ENCODE data around the gene HNRNPR. TPM values are rescaled to one million over a fixed set of nuclear protein-coding genes. Genes with fewer than 3 reads are reported as not detected.

Gene HNRNPR
- total and polyA plus RNA-seq, 9 of the 15 experiments (the other 6 are each of a cell fraction or from before 2014, with no cell fraction given), result 80.9 to 372 (median 301) TPM

GRCh38 chr1:23283667-23284602 is 60.1 kb downstream of the HNRNPR start:
- no peaks in the 10 kb centered on the region for H3K27me3 ChIP-seq (ENCODE audit: control insufficient read depth in 2 of 2, insufficient read depth in 2 of 2, low read length in 2 of 2)
- H3K4me3 ChIP-seq, result no peak overlapping the region
- POLR2A ChIA-PET, result interaction anchor here (0.6 to 0.9 kb wide), 2 partner anchors 9 to 204 kb away, joined by 3 to 4 read pairs; no protein-coding TSS in a partner anchor
- H3K4me2 ChIP-seq (ENCODE audit: insufficient read depth, low read length), result no peak overlapping the region
- H3K79me2 ChIP-seq (ENCODE audit: control insufficient read depth, insufficient read depth, low read length), result no peaks in the 10 kb centered on the region
- no peaks in the 10 kb centered on the region for H4K20me1 ChIP-seq (replicated peaks; ENCODE audit: control insufficient read depth, insufficient read depth, low read length)
- no peak for FAIRE-seq
- no peak overlapping the region for H2AFZ ChIP-seq (ENCODE audit: low read depth, low read length)
- intact Hi-C loops (cut with micrococcal nuclease), result loop anchor here (10.0 kb wide), 1 partner anchor 121 kb away; no protein-coding TSS in a partner anchor
- no peaks in the 10 kb centered on the region for H3K4me1 ChIP-seq (replicated peaks in 1 of 2; ENCODE audit: control insufficient read depth in 2 of 2, insufficient read depth in 2 of 2, low read length in 2 of 2)
- no peaks in the 10 kb centered on the region for H3K9me1 ChIP-seq (ENCODE audit: control insufficient read depth, insufficient read depth, low read length)
- CTCF ChIA-PET (ENCODE audit: low intra/inter-chr PET ratio), result no interaction called here
- no peak for ATAC-seq
- no peak overlapping the region for H3K27ac ChIP-seq (ENCODE audit: extremely low read depth, low read depth, low read length)
- H3K36me3 ChIP-seq (ENCODE audit: control insufficient read depth, insufficient read depth, low read length), result peaks cover 79% of the 10 kb centered on the region
- no peak for DNase-seq (ENCODE audit: extremely low read depth in 1 of 4, low spot score in 3 of 4)
- in situ Hi-C loops (cut with MboI), result no loop called here
- no peaks in the 10 kb centered on the region for H3K9me3 ChIP-seq (replicated peaks; ENCODE audit: control insufficient read depth, insufficient read depth, low read depth, low read length)
- H3K9ac ChIP-seq (ENCODE audit: insufficient read depth in 1 of 2, low read depth in 2 of 2, low read length in 2 of 2), result no peak overlapping the region
- 77% methylated on average over 4 of the region's 4 CpGs for WGBS (ENCODE audit: insufficient coverage, low coverage, missing lambda C conversion rate)
- no TSS peak for BruUV-seq (replicated peaks)
- TF ChIP-seq JUN (IDR thresholded peaks at IDR 0.05; ENCODE audit: borderline replicate concordance, low read depth, low read length), result no peak
- no peak for TF ChIP-seq JUN (CRISPR knock-in tag; IDR thresholded peaks at IDR 0.05; ENCODE audit: borderline replicate concordance)
- TF ChIP-seq MGA (IDR thresholded peaks at IDR 0.05), result no peak
- TF ChIP-seq LARP7 (IDR thresholded peaks at IDR 0.05), result no peak
- TF ChIP-seq ZNF232 (CRISPR knock-in tag; IDR thresholded peaks at IDR 0.05), result no peak
- TF ChIP-seq PATZ1 (CRISPR knock-in tag; IDR thresholded peaks at IDR 0.05; ENCODE audit: borderline replicate concordance), result no peak
- no peak for TF ChIP-seq STAT5A (IDR thresholded peaks at IDR 0.05; ENCODE audit: borderline replicate concordance, low read length)

Data from K562 (cell line).